Endodermal cell (in vitro differentiated cells): Measurements from ENCODE around the gene CENPL. TPM values are rescaled to one million over a fixed set of nuclear protein-coding genes. Genes with fewer than 3 reads are reported as not detected.
"Not testable (repeated sequence)": the region's sequence is repeated elsewhere in the genome, so short reads cannot be mapped to it uniquely, and the experiment has no call there.

Experiments
- DNase-seq: peaks from one replicate; pipeline ENCODE4 v3.0.0-alpha.2; 2017
- H3K27ac ChIP-seq: 2 replicates; pipeline ENCODE4 v1.5.1; 2013; ENCODE audit warnings: mild to moderate bottlenecking, low read depth, low read length, moderate library complexity
- H3K27me3 ChIP-seq: 2 replicates; pipeline ENCODE4 v1.6.1; 2013; ENCODE audit warnings: mild to moderate bottlenecking, low read length, moderate library complexity; ENCODE audit not compliant: insufficient read depth, control insufficient read depth, poor library complexity, severe bottlenecking
- H3K36me3 ChIP-seq: 2 replicates; pipeline ENCODE4 v1.7.0; 2013; ENCODE audit warnings: mild to moderate bottlenecking, low read length, moderate library complexity; ENCODE audit not compliant: control insufficient read depth, insufficient read depth
- H3K4me1 ChIP-seq: one replicate; pipeline ENCODE4 v1.7.0; 2013; ENCODE audit warnings: low read length; ENCODE audit not compliant: control insufficient read depth, insufficient read depth
- H3K4me3 ChIP-seq: 2 replicates; pipeline ENCODE4 v1.5.1; 2013; ENCODE audit warnings: mild to moderate bottlenecking, low read length, moderate library complexity
- H3K9ac ChIP-seq: 2 replicates; pipeline ENCODE4 v1.6.1; 2013; ENCODE audit warnings: mild to moderate bottlenecking, low read length, moderate library complexity; ENCODE audit not compliant: poor library complexity, severe bottlenecking; ENCODE audit errors: extremely low read depth
- H3K9me3 ChIP-seq: 2 replicates; pipeline ENCODE4 v1.6.1; 2013; ENCODE audit warnings: mild to moderate bottlenecking, low read length, moderate library complexity; ENCODE audit not compliant: control insufficient read depth
- H3K27ac Mint-ChIP-seq: 2 replicates; pipeline ENCODE4 v1.8.0; 2020; ENCODE audit warnings: mixed read lengths
- H3K27me3 Mint-ChIP-seq: 2 replicates; pipeline ENCODE4 v1.8.0; 2021; ENCODE audit warnings: mild to moderate bottlenecking, mixed read lengths; ENCODE audit not compliant: insufficient read depth
- H3K36me3 Mint-ChIP-seq: 2 replicates; pipeline ENCODE4 v1.8.0; 2020; ENCODE audit warnings: low read depth, mixed read lengths
- H3K4me1 Mint-ChIP-seq: 2 replicates; pipeline ENCODE4 v1.8.0; 2020; ENCODE audit warnings: mixed read lengths
- H3K4me3 Mint-ChIP-seq: 2 replicates; pipeline ENCODE4 v1.8.0; 2020; ENCODE audit warnings: mild to moderate bottlenecking, moderate library complexity, mixed read lengths
- H3K9me3 Mint-ChIP-seq: 2 replicates; pipeline ENCODE4 v1.8.0; 2020; ENCODE audit warnings: mild to moderate bottlenecking, mixed read lengths
- CTCF ChIP-seq: fragments of 200-600 bp; sonication (generic); conservative IDR thresholded peaks from 2 replicates; pipeline ENCODE4 v1.5.0; 2021; ENCODE audit warnings: antibody characterized with exemption, mild to moderate bottlenecking
- WGBS, 2 experiments: methylation state at CpG; one replicate each; pipeline versions ENCODE4 v1.1.5 to v1.1.7; 2013; ENCODE audit warnings: missing lambda C conversion rate in 2 of 2, mixed read lengths in 1 of 2; ENCODE audit not compliant: insufficient coverage in 1 of 2, insufficient read length in 1 of 2; 5-methylcytosine and 5-hydroxymethylcytosine counted together
- total RNA-seq, 2 donors: library from RNA; stranded (reverse); fragmentation: NEBNext Ultra II Directional in 1 of 2; extraction: Animal tissue kit (Norgen Biotek cat#: 25700) in 1 of 2; gene quantifications; 2 replicates in 1 of 2; 3 replicates in 1 of 2; pipeline ENCODE4 v1.2.1, GENCODE V29; 2021

CENPL gene
- total RNA-seq, 2 donors from 2014 or later = 15.8 to 18.9 TPM

GRCh38 chr1:173779936-173780335 lies 44.7 kb downstream of the CENPL start:
- H3K9me3 ChIP-seq = no peaks in the 10 kb centered on the region
- no peak overlapping the region for H3K4me3 ChIP-seq
- H3K36me3 ChIP-seq = peaks cover 60% of the 10 kb centered on the region
- Mint-ChIP-seq H3K4me3 (no peak overlapping the region), H3K9me3 (no peaks in the 10 kb centered on the region), H3K36me3 (peaks cover 65% of the 10 kb centered on the region), H3K4me1 (no peaks in the 10 kb centered on the region), H3K27ac (no peak overlapping the region), H3K27me3 (no peaks in the 10 kb centered on the region)
- H3K27me3 ChIP-seq = no peaks in the 10 kb centered on the region
- 87 to 93% methylated on average over 2 to 3 of the region's 4 CpGs for WGBS, 2 experiments
- TF ChIP-seq CTCF = no peak
- no peak overlapping the region for H3K9ac ChIP-seq
- no peak overlapping the region for H3K27ac ChIP-seq
- H3K4me1 ChIP-seq = no peaks in the 10 kb centered on the region
- DNase-seq = no peak

GRCh38 chr1:173775578-173776226 lies 49.0 kb downstream of the CENPL start:
- H3K4me1 Mint-ChIP-seq = no peaks in the 10 kb centered on the region
- DNase-seq = no peak
- H3K27ac Mint-ChIP-seq = no peak overlapping the region
- no peaks in the 10 kb centered on the region for H3K9me3 Mint-ChIP-seq
- 96 to 100% methylated on average over 1 to 5 of the region's 5 CpGs for WGBS, 2 experiments
- Histone ChIP-seq H3K4me1 (no peaks in the 10 kb centered on the region), H3K27ac (no peak overlapping the region), H3K36me3 (peaks cover 37% of the 10 kb centered on the region), H3K9me3 (no peaks in the 10 kb centered on the region), H3K27me3 (no peaks in the 10 kb centered on the region), H3K9ac (no peak overlapping the region), H3K4me3 (no peak overlapping the region)
- H3K27me3 Mint-ChIP-seq = no peaks in the 10 kb centered on the region
- TF ChIP-seq CTCF = no peak
- no peak overlapping the region for H3K4me3 Mint-ChIP-seq
- peaks cover 53% of the 10 kb centered on the region for H3K36me3 Mint-ChIP-seq

- Mint-ChIP-seq H3K4me1 (no peaks in the 10 kb centered on the region), H3K27ac (no peak overlapping the region), H3K4me3 (no peak overlapping the region), H3K9me3 (no peaks in the 10 kb centered on the region), H3K36me3 (peaks cover 27% of the 10 kb centered on the region), H3K27me3 (no peaks in the 10 kb centered on the region)
- no peaks in the 10 kb centered on the region for H3K27me3 ChIP-seq
- peaks cover 28% of the 10 kb centered on the region for H3K36me3 ChIP-seq
- no peaks in the 10 kb centered on the region for H3K4me1 ChIP-seq
- H3K9ac ChIP-seq = no peak overlapping the region
- no peaks in the 10 kb centered on the region for H3K9me3 ChIP-seq
- H3K27ac ChIP-seq = no peak overlapping the region
- H3K4me3 ChIP-seq = no peak overlapping the region
- no peak for DNase-seq
- WGBS, 2 experiments = 90% methylated on average over 1 of the region's 1 CpG; no CpG with 5 or more reads in 1 of the 2 experiments
- no peak for TF ChIP-seq CTCF
These were observed 53.1 kb downstream of the CENPL start for GRCh38 chr1:173771560-173771959.

GRCh38 chr1:173770330-173770729 lies 54.4 kb downstream of the CENPL start:
- H3K36me3 Mint-ChIP-seq = peaks cover 16% of the 10 kb centered on the region
- H3K27me3 Mint-ChIP-seq = not testable (repeated sequence)

More at GRCh38 chr1:173770330-173770729, 54.4 kb downstream of the CENPL start:
- not testable (repeated sequence) for H3K4me1 ChIP-seq, H3K4me3 ChIP-seq, H3K9ac ChIP-seq, H3K4me3 Mint-ChIP-seq, H3K9me3 ChIP-seq, H3K27ac ChIP-seq, H3K27ac Mint-ChIP-seq, DNase-seq, H3K27me3 ChIP-seq, H3K4me1 Mint-ChIP-seq, H3K9me3 Mint-ChIP-seq
- 87 to 89% methylated on average over 5 to 9 of the region's 9 CpGs for WGBS, 2 experiments
- H3K36me3 ChIP-seq = peaks cover 28% of the 10 kb centered on the region
